HG03097 (cell line): ENCODE measurements around the gene IFNA6.

Experiments used
- ATAC-seq: cut with Tn5 transposase; IDR thresholded peaks from one replicate; pipeline ENCODE4 v1.9.1; 2021; ENCODE audit not compliant: unreplicated experiment, low FRiP score

The IFNA6 gene

DNA sequence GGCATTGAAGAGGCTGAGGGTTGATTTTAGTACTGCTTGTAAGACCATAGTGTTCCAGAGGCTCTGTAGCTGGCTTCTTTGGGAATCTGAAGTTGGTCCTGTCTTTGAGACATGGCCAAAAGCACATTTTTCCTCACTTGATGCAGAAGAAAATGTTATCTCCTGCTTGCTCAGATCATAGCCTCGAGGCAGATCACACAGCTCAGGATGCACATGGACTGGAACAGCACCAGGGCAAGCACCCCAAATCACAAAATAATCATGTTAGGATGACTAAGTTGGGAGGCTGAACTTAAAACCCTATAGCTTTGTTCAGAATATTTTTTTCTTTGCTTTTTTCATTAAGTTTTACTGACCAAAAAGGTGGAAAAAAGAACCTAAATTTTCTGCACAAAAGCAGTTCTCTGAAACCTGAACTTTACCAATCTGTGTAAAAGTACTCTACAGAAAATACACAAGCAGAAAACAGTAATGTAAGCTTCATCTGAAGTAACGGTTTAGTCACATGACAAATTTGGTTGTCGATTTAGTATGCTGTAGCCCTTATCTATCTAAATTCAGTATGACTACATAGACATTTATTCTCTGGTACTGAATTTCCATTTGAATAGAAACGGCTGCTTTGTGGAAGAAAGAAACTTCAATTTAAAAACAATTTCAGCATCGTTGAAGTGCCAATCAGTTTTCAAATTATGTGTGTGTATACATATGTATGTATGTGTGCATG lies 18.8 kb downstream of the IFNA6 start:
- ATAC-seq, result no peak

DNA sequence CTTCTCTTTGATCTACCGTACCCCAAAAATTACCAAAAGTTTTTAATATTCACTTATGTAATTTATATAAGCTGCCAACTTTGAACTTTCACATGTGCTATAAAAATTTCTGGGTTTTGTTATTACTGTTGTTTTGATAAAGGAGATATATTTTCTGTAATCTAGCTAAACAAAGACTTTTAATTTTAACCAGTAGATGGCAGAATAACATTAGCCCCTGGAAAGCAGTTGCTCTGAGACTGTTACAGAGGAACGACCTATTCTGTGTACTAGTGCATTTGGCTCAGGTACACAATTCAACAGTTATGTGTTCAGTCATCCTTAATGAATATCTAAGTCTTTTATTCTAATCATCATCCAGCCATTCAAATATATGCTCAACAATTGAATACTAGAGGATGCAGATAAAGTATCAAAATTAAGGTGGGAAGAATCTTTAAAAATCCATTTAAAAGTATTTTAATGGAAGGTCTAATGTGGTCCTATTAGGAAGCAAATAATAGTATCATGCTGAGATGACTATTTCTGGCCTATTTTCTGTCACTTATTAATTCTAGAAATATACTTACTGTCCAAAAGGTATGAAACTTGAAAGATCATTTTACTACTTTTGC lies 24.1 kb downstream of the IFNA6 start:
- no peak for ATAC-seq

DNA sequence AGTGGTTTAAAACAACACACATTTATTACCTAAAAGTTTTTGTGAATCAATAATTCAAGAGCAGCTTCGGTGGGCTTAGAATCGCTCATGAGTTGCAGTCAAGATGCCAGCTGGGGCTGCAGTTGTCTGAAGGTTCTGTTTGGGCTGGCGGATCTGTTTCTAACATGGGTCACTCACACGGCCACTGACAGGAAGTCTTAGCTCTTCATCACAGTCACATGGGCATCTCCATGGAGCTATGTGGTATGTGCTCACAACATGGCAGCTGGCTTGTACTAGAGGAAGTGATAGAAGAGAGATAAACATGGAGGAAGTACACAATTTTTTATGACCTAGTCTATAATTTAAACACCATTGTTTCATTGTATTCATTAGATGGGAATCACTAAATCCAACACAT lies 26.6 kb downstream of the IFNA6 start:
- no peak for ATAC-seq

DNA sequence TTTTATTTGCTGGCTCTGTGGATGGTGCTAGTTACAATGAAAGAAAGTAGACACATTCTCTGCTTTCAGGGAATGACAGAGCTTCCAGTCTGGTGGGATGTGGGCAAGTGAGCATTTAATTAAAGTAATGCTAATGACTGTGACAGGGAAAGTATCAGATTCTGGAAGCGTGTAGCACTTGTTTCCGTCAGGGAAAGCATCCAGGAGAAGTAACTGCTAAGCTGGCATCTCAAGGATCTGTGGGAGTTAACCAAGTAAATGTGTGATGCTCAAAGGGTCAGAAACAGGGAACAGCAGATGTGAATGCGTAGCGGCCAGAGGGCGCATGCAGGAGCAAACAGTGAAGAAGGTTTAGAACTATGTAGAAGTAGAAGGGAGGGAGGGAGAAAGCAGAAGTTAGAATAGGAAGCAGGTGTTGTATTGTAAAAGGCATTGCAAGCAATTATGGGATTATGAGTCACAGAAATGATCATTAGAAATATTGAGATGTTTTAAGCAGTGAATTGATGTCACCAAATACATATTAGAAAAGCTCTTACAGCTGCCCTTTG lies 27.7 kb downstream of the IFNA6 start:
- no peak for ATAC-seq

DNA sequence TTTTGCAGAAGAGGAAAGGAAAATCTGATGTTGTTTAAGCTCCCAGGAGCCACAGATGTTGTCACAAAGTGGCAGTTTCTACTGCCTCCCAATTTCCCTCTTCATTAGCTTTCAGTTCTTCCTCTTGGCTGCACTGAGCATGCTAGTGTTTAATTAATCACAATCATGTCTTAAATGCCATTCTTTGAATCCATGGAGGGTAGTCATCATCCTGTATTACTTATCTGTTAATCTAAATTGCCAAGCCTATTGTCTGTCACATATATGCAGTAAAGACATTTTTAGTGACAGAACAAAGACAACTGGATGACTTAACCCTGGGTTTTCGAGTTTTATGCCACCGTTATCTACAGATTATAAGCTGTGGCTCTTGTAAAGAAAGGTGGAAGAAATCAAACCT lies 30.2 kb downstream of the IFNA6 start:
- ATAC-seq, result no peak

DNA sequence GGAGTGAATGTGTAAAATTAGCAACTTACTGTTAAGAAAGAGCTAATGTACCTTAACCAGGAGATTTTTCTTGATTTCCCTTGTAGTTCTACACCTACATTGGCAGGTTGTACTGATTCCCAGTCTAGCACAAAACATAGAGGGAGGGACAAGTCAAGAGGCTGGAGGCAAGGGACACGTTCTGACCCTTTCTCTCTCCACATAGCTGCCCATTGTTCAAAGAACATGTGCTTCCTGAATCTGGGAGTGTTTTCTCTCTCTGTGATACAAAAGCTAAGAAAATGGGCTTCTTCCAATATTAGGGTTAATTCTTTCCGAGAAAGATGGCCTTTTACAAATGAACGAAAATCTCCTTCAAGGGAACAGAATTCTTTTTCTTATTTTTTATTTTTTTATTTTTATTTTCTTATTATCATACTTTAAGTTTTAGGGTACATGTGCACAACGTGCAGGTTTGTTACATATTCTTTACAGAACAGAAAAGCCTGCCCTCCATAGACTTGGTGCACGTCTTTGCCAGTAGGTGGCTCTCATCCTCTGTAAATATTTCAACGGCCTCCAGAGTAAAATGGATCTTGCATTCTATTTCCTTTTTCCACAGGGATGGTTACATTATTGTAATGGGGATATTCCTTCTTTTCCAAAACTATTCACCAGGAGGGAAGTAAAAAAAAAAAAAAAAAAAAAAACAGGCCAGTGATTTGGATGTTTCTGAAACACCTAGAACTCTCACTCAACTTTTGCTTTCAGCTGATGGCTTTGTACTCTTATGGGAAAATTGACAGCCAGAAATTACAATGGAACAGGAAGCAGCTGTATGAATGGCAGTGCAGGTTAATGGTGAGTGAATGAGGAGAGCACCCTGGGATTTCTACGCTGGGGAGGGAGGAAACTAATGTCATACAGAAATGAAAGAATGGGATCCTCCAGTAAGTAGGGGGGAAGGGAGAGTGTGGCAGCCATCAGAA lies 32.4 kb downstream of the IFNA6 start:
- no peak for ATAC-seq

DNA sequence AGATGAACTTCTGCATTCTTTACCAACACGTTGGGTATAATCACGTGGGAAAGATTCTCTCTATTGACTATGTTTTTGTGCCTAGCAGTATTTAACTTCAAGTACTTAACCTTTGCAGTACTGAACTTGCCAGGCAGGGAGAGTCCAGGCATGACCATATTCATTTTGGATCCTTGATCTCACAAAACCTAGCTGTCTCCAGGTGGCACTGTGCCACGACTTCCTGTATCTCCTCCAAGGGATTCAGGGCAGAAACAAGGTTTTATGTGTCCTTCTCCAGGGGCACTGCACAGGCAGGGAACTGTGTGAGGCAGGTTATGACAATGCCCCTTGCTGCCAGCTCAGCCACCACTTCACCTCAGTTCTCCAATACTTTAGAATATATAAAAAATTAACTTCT lies 33.8 kb downstream of the IFNA6 start:
- ATAC-seq, result no peak

DNA sequence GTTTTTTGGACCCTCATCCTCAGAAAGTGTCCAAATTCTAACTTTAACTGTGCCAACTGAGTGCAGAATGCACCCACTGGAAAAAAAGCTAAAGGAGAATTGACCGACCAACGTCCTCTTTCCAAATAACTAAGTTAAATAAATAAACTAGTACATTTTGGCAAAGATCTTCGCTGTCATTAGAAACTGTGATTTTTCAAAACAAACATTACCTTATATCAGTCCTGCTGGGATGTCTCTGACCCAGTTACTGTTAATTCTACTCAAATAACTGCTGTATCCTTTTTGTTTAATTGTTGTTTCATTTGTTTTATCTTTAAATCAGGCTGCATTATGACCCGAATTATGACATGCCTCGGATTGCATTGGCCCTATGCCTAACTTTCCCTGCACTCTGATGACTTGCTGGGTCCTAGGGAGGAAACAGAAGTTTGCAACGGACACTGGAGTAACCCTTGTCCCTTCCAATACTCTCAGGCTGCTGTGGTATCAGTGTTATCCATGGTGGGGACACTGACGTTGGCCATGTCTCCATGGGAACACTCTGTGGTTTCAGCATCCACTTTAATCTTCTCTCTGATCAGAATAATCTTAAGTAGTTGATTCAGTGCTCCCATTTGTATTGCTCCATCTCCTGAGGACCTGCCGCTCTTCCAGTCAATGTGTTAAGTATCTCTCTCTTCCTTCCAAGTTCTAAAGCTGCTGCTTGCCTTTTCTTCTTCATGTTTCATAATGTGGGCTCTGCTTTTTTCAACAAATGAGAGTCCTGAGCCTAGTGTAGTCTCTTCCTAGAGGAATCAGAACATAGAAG lies 34.5 kb downstream of the IFNA6 start:
- no peak for ATAC-seq

DNA sequence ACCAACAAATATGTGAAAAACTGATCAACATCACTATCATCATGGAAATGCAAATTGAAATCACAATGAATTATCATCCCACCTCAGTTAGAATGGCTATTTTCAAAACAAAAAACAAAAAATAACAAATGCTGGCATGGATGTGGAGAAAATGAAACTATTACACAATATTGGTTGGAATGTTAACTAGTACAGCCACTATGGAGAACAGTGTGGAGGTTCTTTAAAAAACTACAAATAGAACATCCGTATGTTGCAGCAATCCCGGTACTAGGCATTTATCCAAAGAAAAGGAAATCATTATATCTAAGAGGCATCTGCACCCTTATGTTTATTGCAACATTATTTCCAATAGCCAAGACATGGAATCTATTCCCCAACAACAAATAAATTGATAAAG lies 36.5 kb downstream of the IFNA6 start:
- ATAC-seq, result no peak

DNA sequence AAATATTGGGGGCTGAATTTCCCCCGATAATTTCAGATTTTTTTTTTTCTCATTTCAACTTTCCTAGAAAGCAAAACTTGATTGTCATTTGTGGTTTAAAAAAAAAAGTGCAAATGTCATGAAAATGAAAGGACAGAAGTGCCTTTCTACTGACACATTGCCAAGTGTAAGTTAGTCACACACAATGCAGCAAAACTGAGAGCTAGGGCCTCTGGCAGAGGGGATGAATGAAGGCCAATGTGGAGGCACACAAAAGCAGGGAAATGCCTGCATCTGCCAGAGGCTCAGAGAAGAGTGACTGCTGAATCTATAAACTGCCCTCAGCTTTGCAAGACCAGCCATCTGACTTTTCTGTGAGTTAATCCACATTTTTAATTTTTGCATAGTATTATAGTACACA lies 38.8 kb downstream of the IFNA6 start:
- ATAC-seq, result no peak

DNA sequence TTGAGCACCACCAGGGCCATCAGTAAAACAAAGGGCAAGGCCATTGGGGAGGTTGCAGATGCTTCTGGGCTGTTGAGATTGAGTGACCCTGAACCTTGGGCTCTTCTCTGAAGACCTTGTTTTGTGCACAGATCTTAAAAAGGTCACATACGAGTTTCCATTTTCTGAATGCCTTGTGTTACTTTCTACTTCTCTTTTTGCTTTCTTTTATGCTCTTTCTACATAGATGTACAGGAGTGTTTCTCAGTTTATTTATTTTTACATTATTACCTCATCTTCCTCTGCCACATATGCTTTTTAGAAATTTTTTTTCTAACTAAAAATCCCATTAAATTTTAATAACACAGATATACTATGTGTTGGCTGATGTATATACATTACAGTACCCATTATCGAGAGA lies 45.5 kb downstream of the IFNA6 start, which contains the start of gene IFNA5:
TSS of gene IFNA5 (minus strand) at position 101 of the 400 bp plus-strand sequence. CDS start at position 44, 57 bp downstream.
- ATAC-seq, result no peak
